DND-41 (cell line): ENCODE results near the gene LAMC1.

ENCODE experiments used
- ATAC-seq: fragments of 200-7000 bp; cut with Tn5 transposase; 3 replicates; pipeline ENCODE4 v1.9.1; 2021; ENCODE audit warnings: low read depth; ENCODE audit not compliant: insufficient read depth
- DNase-seq: peaks from one replicate; pipeline ENCODE4 v3.0.0-alpha.2; 2020
- H2AFZ ChIP-seq: 2 replicates; pipeline ENCODE4 v1.6.0; 2012; ENCODE audit warnings: low read depth, low read length
- H3K27ac ChIP-seq: 2 replicates; pipeline ENCODE4 v1.5.1; 2012; ENCODE audit warnings: low read length, inconsistent platforms
- H3K27me3 ChIP-seq: fragments of 200-600 bp; sonication (generic); 2 replicates; pipeline ENCODE4 v1.6.0; 2012; ENCODE audit warnings: low read length, mild to moderate bottlenecking, inconsistent platforms; ENCODE audit not compliant: insufficient read depth, poor library complexity
- H3K36me3 ChIP-seq: 2 replicates; pipeline ENCODE4 v1.5.1; 2012; ENCODE audit warnings: low read length, inconsistent platforms; ENCODE audit not compliant: insufficient read depth
- H3K4me1 ChIP-seq: 2 replicates; pipeline ENCODE4 v1.5.1; 2012; ENCODE audit warnings: mild to moderate bottlenecking, low read length; ENCODE audit not compliant: insufficient read depth
- H3K4me2 ChIP-seq: 2 replicates; pipeline ENCODE4 v1.6.0; 2012; ENCODE audit warnings: mild to moderate bottlenecking, moderate library complexity, low read length, inconsistent platforms; ENCODE audit not compliant: insufficient read depth
- H3K4me3 ChIP-seq, 2 experiments: fragments of 200-600 bp in 1 of 2; shearing (Covaris generic) in 1 of 2; 2 replicates each; pipeline ENCODE4 v1.5.1; 2012 to 2016; ENCODE audit warnings: inconsistent platforms in 2 of 2, low read length in 2 of 2, mild to moderate bottlenecking in 2 of 2, low read depth in 1 of 2, moderate library complexity in 1 of 2
- H3K79me2 ChIP-seq: 2 replicates; pipeline ENCODE4 v1.6.0; 2012; ENCODE audit warnings: low read length, inconsistent platforms; ENCODE audit not compliant: insufficient read depth
- H3K9ac ChIP-seq: 2 replicates; pipeline ENCODE4 v1.6.0; 2012; ENCODE audit warnings: low read depth, mild to moderate bottlenecking, inconsistent platforms, low read length, moderate library complexity
- H3K9me3 ChIP-seq: 2 replicates; pipeline ENCODE4 v1.5.1; 2012; ENCODE audit warnings: low read length, moderate library complexity, mild to moderate bottlenecking, inconsistent platforms; ENCODE audit not compliant: insufficient read depth, severe bottlenecking
- H4K20me1 ChIP-seq: 2 replicates; pipeline ENCODE4 v1.6.0; 2012; ENCODE audit warnings: low read length; ENCODE audit not compliant: insufficient read depth
- CTCF ChIP-seq: IDR thresholded peaks from 2 replicates; pipeline ENCODE4 v1.5.1; 2012; ENCODE audit warnings: borderline replicate concordance, low read length, moderate library complexity, mild to moderate bottlenecking; ENCODE audit not compliant: poor library complexity, severe bottlenecking; ENCODE audit errors: extremely low read depth
- EZH2 ChIP-seq: IDR thresholded peaks from 3 replicates; pipeline ENCODE4 v1.6.1; 2012; ENCODE audit warnings: borderline replicate concordance, low read depth, mild to moderate bottlenecking, moderate library complexity, low read length, inconsistent platforms; ENCODE audit not compliant: severe bottlenecking

The LAMC1 gene

GRCh38 chr1:183140633-183141032 lies 117.4 kb downstream of the LAMC1 start:
- H3K4me1 ChIP-seq, result peaks cover 25% of the 10 kb centered on the region
- no peaks in the 10 kb centered on the region for H3K9me3 ChIP-seq
- no peaks in the 10 kb centered on the region for H3K36me3 ChIP-seq
- H4K20me1 ChIP-seq, result no peaks in the 10 kb centered on the region
- H3K27me3 ChIP-seq, result no peaks in the 10 kb centered on the region
- H3K79me2 ChIP-seq, result no peaks in the 10 kb centered on the region
- TF ChIP-seq EZH2, result no peak
- no peak for TF ChIP-seq CTCF
- H2AFZ ChIP-seq, result no peak overlapping the region
- ATAC-seq (no peak), DNase-seq (no peak)
- no peak overlapping the region for H3K9ac ChIP-seq
- no peak overlapping the region for H3K4me2 ChIP-seq
- H3K4me3 ChIP-seq, result no peak overlapping the region
- H3K27ac ChIP-seq, result no peak overlapping the region

DNA sequence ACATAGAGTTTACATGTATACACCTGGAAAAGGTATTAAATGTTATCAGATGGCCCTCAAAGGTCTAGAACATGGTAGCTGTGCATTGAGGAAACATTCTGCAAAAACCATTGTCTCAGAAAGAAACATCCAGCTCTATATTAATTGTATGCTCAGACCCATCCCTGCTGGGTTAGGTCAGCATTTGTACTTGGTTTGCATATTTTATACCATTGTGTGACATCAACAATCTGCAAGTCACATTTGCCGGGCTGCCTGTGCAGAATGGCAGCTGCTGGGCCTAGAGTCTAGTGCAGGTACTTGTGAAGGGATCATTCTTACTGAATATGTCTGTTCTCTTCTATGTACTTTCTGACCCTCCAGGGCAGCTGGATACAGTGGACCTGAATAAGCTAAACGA lies 119.0 kb downstream of the LAMC1 start:
- H3K9ac ChIP-seq, result no peak overlapping the region
- H3K27me3 ChIP-seq, result no peaks in the 10 kb centered on the region
- no peak overlapping the region for H2AFZ ChIP-seq
- no peak for DNase-seq
- H3K4me2 ChIP-seq, result no peak overlapping the region
- no peaks in the 10 kb centered on the region for H3K36me3 ChIP-seq
- H4K20me1 ChIP-seq, result no peaks in the 10 kb centered on the region
- H3K9me3 ChIP-seq, result no peaks in the 10 kb centered on the region
- no peak overlapping the region for H3K4me3 ChIP-seq
- H3K27ac ChIP-seq, result no peak overlapping the region
- ATAC-seq, result no peak
- TF ChIP-seq EZH2, result no peak
- no peak for TF ChIP-seq CTCF
- no peaks in the 10 kb centered on the region for H3K79me2 ChIP-seq
- peaks cover 25% of the 10 kb centered on the region for H3K4me1 ChIP-seq

GRCh38 chr1:183143576-183144315 lies 120.5 kb downstream of the LAMC1 start:
- H3K79me2 ChIP-seq, result no peaks in the 10 kb centered on the region
- H2AFZ ChIP-seq, result no peak overlapping the region
- H3K4me1 ChIP-seq, result peaks cover 25% of the 10 kb centered on the region
- ATAC-seq (peak; percentile 85), DNase-seq (peak; percentile 46)
- H3K27me3 ChIP-seq, result no peaks in the 10 kb centered on the region
- H4K20me1 ChIP-seq, result no peaks in the 10 kb centered on the region
- H3K9me3 ChIP-seq, result no peaks in the 10 kb centered on the region
- H3K9ac ChIP-seq, result no peak overlapping the region
- H3K36me3 ChIP-seq, result no peaks in the 10 kb centered on the region
- H3K4me2 ChIP-seq, result peak overlapping the region; percentile 25
- TF ChIP-seq EZH2 (no peak), CTCF (no peak)
- no peak overlapping the region for H3K27ac ChIP-seq
- no peak overlapping the region for H3K4me3 ChIP-seq
